SH-SY5Y (cell line): ENCODE measurements around the gene MYMK.

Source experiments
- GATA2 ChIP-seq: IDR thresholded peaks from 2 replicates; pipeline ENCODE4 v1.6.1; 2011; ENCODE audit warnings: mild to moderate bottlenecking, low read depth, low read length
- GATA3 ChIP-seq: IDR thresholded peaks from 2 replicates; pipeline ENCODE4 v1.6.1; 2011; ENCODE audit warnings: low read depth, mild to moderate bottlenecking, low read length, moderate library complexity

The MYMK gene

DNA sequence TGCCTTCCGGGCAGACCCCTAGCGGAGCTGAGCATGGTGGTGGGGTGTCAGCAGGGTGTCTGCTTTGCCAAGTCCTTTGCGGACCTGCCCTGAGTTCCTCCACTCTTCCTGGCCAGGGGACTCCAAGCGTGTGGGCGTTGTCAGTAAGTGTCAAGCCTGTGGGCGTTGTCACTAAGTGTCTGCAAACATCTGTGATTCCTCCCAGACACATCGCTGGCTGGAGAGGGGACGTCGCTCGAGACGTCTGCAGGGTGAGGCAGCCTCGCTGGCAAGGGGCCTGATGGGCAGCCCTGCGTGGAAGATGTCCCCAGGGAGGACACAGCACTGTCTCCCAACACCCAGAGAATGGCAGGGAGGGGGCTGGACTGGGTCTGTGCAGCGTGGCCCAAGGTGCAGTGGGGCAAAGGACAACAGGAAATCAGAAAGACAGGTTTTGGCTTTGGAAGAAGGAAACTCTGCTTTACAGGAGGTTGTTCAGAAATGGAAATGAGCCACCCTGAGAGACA is 38.6 kb upstream of the MYMK start:
- TF ChIP-seq GATA3 (no peak), GATA2 (no peak)

DNA sequence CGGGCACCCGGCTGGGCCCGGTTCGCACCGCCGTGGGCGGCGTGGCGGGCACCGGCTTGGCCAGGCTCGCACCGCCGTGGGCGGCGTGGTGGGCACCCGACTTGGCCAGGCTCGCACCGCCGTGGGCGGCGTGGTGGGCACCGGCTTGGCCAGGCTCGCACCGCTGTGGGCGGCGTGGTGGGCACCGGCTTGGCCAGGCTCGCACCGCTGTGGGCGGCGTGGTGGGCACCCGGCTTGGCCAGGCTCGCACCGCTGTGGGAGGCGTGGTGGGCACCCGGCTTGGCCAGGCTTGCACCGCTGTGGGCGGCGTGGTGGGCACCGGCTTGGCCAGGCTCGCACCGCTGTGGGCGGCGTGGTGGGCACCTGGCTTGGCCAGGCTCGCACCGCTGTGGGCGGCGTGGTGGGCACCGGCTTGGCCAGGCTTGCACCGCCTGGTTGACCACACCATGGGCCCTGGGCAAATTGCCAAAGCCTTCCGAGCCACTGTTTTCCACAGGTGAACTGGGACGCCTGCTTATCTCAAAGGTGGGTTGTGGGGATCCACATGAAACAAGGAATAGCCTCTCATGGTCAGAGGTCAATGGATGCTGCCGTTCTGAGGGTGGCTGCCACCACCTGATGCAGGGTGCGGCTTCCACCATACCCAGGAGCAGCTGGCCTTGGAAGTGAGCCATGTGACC is 38.0 kb upstream of the MYMK start:
- TF ChIP-seq GATA3 (no peak), GATA2 (no peak)

DNA sequence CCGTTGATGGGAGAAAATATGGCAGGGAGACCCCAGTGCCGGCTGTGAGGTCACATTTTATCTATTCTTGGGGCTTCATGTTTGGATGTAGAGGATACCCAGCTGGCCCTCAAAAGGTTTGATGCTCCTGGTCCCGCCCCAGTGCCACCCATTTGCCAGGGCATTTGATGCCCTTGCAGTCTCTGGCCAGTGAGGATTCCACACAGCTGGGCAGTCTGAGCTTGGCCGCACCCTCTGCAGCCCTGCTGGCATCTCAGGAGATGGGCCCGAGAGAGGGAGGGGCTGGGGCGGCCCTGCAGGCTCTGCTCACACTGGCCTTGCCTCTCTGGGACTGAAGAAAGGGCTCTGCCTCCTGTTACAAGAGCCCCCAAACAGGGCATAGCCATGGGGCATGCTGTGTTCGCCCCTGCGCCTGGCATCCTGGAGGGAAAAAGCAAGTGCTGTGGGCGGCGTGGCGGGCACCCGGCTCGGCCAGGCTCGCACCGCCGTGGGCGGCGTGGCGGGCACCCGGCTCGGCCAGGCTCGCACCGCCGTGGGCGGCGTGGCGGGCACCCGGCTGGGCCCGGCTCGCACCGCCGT is 37.3 kb upstream of the MYMK start:
- TF ChIP-seq GATA3: no peak
- no peak for TF ChIP-seq GATA2

DNA sequence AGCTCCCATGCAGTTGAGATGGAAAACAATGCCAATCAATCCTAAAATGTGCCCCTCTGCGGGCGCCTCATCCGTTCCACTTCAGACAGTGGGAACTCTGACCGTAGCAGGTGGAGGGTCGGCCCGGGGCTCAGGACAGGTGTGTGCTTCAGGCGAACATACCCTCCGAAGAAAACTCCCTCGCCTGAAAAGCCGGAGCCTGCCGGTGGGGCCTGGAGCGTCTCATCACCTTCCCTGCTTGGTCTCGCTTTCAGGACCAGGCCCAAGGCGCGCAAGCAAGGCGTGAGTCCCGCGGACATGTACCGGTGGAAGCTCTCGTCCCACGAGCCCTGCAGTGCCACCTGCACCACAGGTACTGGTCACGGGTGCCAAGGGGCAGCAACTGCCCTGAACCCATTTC is 36.2 kb upstream of the MYMK start:
- TF ChIP-seq GATA3 (no peak), GATA2 (no peak)

DNA sequence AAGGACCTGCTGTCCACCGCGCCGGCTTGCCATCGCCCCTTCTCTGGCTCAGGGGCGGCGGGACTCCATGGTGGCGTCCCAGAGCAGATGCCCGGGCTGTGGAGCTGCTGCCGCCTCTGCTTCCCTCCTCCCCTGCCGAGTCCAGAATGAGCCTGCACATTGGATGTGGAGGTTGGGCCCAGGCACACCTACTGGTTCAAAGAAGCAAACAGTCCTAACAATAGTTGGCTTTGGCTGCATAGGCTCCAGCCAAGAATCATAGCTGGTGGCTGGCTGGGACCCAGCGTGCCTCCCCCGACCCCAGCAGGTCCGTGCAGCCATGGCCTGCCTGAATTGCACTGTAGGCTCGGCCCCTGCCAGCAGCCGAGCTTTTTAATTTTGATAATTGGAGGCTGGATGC is 35.6 kb upstream of the MYMK start:
- TF ChIP-seq GATA2 (no peak), GATA3 (no peak)

DNA sequence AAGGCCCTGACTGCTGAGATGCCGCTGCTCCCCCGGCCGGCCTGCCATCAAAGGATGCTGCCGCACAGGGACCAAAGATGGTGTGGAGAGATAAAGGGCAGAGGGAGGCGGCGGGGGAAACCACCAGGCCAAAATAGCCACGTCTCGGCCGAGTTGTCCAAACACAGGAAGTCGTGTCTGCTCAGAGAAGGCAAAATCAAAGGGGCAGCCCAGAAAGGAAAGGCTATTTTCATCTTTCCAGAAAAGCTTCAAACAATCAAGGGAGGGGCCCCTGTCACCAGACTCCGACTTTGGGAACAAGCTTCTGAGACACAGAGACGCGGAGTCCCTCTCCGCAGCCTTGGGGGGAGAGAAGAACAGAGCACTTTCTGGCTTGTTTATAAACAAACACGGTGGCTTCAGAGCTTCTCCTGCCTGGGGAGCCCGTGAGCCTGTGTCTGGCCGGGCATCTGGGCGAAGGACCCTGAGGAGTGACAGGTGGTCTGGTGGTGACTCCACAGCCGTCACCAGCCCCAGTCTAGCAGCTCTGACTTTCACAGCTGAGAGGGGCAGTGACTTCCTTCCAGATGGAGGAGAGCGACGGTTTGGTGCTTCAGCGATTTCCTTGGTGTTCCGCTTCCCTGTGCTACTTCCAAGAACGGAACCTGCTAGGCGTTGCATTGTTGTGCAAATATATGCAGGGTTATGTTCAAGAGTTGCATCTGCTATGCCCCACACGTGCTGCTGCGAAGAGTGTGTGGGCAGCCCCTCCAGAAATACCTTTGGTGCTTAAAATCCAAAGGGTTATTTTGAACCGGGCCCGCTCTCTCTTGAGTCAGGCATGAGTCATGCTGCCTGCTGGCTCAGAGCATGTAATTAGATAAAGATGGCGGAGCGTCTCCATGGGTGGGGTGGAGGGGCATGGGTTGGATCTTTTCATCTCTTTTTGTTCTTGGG is 33.7 kb upstream of the MYMK start:
- TF ChIP-seq GATA3 (no peak), GATA2 (peak; percentile 99)

DNA sequence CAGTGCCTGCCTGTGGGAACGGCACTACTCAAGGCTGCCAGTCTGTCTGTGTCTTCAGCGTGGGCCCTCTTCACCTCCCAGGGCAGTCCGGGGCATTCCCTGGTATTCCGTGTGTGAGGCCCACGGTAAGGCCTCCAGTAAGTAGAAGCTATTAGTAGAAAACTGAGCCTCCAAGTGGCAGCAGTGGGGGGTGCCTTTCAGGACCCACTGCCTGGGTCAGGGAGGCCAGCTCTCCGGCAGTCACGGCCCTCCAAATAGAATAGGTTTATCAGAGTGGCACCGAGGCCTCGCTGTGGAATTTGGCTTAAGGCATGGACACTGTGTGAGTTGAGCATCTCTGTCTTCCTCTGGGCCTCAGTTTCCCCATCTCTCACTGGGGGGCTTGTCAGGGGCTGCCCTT is 32.8 kb upstream of the MYMK start:
- TF ChIP-seq GATA3 (no peak), GATA2 (no peak)

DNA sequence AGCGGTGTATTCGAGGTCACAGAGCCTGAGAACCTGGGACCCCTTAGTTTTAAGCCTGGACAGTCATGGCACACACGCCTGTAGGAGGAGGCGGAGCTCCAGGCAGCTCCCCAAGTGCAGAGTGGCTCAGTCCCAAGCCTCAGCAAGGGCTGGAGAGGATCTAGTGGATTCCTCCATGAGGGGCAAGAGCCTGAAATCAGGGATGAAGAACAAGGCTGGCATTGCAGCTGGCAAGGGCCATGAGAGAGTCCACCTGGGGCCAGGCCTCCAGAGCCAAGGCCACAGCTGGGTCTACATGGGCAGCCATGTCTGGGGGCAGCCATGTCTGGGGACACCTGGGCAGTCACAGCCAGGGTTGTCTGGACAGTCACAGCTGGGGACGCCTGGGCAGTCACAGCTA is 31.6 kb upstream of the MYMK start:
- no peak for TF ChIP-seq GATA3
- TF ChIP-seq GATA2: no peak

DNA sequence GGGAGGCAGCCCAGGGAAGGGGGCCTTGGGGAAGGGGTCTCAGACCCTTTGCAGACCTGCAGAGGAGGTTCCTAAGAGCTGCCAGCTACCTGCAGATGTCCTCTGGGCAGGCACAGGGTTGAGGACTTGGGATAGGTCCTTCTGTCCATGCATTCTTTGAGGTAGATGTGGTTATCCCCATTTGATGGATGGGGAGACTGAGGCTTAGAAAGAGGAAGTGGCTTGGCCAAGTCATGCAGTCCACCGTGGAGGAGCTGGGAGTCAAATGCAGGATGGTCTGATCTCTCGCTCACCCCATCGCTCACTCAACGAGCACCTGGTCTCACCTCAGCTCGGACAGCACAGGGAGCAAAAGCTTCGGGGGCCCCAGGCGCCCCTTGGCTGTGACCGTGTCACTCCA is 30.0 kb upstream of the MYMK start:
- TF ChIP-seq GATA2 (no peak), GATA3 (no peak)

DNA sequence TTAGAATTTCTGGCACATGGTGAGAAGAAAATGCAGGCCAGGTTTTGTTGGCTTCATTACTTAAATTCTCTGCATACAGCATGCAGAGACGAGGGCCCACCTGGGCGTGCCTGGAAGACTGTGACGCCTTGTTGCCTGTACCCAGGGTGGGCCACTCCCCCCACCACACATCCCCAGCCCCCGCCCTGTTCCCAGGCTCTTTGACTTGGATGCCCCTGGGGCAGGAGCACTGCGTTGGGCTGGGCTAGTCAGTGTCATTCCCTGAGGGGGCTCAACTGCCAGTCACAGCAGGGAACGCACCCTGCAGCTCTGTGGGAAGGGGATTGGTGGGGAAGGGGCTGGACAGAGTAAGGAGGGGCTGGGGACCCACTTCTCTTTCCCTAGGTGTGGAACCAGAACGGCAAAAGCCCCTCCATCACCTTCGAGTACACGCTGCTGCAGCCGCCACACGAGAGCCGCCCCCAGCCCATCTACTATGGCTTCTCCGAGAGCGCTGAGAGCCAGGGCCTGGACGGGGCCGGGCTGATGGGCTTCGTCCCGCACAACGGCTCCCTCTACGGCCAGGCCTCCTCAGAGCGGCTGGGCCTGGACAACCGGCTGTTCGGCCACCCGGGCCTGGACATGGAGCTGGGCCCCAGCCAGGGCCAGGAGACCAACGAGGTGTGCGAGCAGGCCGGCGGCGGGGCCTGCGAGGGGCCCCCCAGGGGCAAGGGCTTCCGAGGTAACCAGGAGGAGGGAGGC is 29.4 kb upstream of the MYMK start:
- no peak for TF ChIP-seq GATA3
- TF ChIP-seq GATA2: no peak

DNA sequence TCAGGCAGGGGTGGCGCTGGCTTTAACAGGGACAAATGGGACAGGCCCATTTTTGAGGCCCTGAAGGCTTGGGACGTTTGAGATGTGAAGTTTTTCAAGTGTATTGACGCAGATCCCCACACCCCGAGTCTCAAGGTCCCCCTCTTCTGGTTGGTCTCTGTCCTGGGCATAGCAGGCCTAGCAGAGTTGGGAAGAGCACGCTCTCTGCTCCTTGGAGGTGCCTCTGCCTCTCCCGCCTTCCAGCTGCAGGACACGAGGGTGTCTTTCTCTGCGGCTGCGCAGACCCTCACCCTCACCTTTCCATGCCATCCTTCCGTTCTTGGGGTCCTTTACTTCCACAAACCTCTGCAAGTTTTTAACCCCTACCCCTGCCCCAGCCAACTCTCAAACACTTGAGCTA is 28.4 kb upstream of the MYMK start:
- no peak for TF ChIP-seq GATA2
- TF ChIP-seq GATA3: no peak

DNA sequence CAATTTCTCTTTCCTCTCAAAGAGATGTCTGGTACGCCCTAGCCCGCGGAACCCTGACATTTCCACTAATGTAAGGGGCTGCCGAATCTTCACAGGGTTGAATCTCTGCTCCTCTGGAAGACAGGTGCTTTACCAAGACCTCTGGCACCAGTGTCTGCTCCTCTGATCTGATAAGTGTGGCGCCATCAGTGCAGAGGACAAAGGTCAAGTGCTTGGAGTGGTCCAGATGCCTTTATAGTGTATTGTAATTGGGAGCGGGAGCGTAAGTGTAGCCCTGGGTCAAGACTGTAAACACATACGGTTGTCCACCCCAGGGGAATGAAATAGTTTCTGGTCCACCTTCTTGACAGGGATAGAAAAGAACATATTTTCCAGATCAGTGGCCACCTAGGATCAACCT is 27.5 kb upstream of the MYMK start:
- no peak for TF ChIP-seq GATA2
- TF ChIP-seq GATA3: no peak

DNA sequence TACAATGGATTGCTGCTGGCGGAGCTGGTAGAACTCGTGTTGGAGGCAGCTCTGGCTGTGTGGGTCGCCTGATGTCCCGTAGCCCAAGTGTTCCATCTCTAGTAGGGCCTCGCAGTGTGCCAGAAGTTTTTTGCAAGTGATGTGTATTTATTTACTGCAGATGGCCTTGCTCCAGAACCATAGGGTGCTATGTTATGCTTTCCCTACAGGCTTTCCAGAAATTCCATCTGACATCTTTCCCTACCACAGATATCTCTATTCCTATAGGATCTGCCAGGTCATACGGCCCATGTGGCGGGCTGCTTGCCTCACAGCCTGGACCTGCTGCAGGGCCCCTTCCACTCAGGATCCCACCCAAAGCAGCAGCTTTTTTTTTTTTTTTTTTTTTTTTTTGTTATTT is 26.7 kb upstream of the MYMK start:
- TF ChIP-seq GATA2: no peak
- no peak for TF ChIP-seq GATA3

DNA sequence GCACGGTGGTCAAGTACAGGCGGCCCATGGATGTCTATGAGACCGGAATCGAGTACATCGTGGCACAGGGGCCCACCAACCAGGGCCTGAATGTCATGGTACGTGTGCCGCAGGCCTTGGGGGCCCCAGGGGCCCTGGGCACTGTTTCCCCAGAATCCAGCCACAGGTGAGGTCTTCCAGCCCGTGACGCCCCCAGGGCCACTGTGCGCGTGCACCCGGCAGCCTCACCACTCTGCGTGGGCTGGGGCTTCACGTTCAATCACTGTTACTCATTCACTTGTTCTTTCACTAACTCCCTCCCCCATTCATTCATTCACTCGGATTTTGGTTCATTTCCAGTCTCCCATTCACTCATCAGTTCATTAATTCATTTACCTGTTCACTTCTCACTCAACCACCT is 22.4 kb upstream of the MYMK start:
- no peak for TF ChIP-seq GATA2
- no peak for TF ChIP-seq GATA3

DNA sequence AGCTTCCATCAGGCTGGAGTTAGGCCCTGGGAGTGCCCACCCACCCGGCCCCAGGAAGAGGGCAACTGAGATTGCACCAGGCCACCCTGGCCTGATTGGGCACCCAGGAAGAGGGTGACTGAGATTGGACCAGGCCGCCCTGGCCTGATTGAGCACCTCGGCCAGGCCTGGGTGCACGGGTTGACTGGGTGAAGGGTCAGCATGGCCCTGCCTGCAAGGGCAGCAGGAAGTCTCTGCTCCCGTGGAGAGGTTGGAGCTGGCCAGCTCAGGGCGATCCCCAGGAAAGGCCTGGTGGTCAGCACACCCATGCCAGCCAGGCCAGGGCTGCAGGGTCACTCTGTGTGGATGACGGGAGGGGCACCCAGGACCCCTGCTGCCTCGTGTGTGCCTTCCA is 21.5 kb upstream of the MYMK start:
- TF ChIP-seq GATA2 (no peak), GATA3 (no peak)
